ENCODE results near the gene CARD19.

The CARD19 gene

GRCh38 chr9:93059011-93059714 lies 36.9 kb upstream of the CARD19 start:
- ATAC-seq (replicated peaks) (peak; percentile 6 to 14), DNase-seq (no peak)
- Mint-ChIP-seq H3K9me3 (no peaks in the 10 kb centered on the region), H3K36me3 (peaks cover 0 to 4% of the 10 kb centered on the region in 2 donors), H3K27me3 (no peaks in the 10 kb centered on the region), H3K4me3 (peak overlapping the region; percentile 85 to 87), H3K27ac (peak overlapping the region; percentile 92), H3K4me1 (peaks cover 51 to 83% of the 10 kb centered on the region in 2 donors)

GRCh38 chr9:93059715-93060578 lies 36.1 kb upstream of the CARD19 start:
- H3K9me3 Mint-ChIP-seq: no peaks in the 10 kb centered on the region
- peaks cover 58 to 90% of the 10 kb centered on the region in 2 donors for H3K4me1 Mint-ChIP-seq
- ATAC-seq (replicated peaks): no peak
- H3K27me3 Mint-ChIP-seq: no peaks in the 10 kb centered on the region
- H3K27ac Mint-ChIP-seq: peak overlapping the region; percentile 92
- H3K4me3 Mint-ChIP-seq: peak overlapping the region; percentile 85 to 87
- peaks cover 2 to 10% of the 10 kb centered on the region in 2 donors for H3K36me3 Mint-ChIP-seq
- no peak for DNase-seq

DNA sequence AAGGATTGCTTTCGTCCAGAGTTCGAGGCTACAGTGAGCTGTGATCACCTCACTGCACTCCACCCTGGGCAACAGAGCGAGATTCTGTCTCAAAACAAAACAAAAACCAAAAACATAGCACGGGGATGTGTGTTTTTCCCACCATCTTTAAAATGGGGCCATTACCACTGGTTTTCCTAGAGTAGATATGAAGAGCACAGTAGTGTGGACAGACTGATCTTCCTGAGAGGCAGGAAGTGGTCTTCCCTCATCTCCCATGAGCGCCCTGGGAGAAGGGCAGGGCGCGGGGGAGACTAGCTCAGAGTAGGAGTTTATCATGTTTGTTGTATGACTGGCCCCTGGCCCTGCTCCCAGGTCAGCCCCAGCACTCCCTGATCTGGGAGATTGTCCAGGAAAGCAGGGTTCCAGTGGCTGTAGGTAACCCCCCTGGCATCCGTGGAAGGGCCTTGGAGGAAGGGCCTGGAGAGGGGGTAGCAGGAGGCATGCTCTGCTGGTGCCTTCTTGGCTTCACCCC lies 35.2 kb upstream of the CARD19 start:
- Mint-ChIP-seq H3K27me3 (no peaks in the 10 kb centered on the region), H3K36me3 (peaks cover 2 to 10% of the 10 kb centered on the region in 2 donors), H3K27ac (peak overlapping the region; percentile 90), H3K9me3 (no peaks in the 10 kb centered on the region), H3K4me1 (peaks cover 63 to 90% of the 10 kb centered on the region in 2 donors), H3K4me3 (peak overlapping the region; percentile 37 to 87)
- DNase-seq: no peak
- no peak for ATAC-seq (replicated peaks)

DNA sequence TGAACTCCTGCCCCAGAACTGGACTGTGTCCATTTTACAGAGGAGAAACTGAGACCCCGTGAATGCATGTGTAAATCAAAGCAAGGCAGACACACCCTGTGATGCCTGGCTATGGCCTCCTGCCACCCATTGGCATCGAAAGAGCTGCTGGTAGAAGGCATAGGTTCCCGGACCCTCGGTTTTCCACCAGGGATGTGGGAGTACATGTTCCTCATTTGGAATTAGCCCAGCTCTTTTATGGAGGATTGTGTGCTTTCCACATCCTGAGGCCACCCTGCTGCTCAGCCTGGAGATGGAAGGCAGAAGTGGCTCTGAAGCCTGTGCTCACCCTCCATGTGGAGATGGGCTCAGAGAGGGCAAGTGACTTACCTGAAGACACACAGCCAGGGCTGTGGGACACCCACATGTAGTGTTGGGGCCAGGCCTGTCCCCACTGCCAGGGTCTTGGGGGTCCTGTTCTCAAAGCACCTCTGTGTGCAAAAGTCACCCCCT lies 34.7 kb upstream of the CARD19 start:
- ATAC-seq (replicated peaks): no peak
- Mint-ChIP-seq H3K27ac (peak overlapping the region; percentile 90), H3K36me3 (peaks cover 2 to 10% of the 10 kb centered on the region in 2 donors), H3K9me3 (no peaks in the 10 kb centered on the region), H3K27me3 (no peaks in the 10 kb centered on the region), H3K4me3 (peak overlapping the region; percentile 37 to 65), H3K4me1 (peaks cover 63 to 90% of the 10 kb centered on the region in 2 donors)
- no peak for DNase-seq

- Mint-ChIP-seq H3K27me3 (no peaks in the 10 kb centered on the region), H3K36me3 (peaks cover 5 to 12% of the 10 kb centered on the region in 2 donors), H3K9me3 (no peaks in the 10 kb centered on the region), H3K4me1 (peaks cover 65 to 86% of the 10 kb centered on the region in 2 donors), H3K27ac (peak overlapping the region; percentile 91), H3K4me3 (peak overlapping the region; percentile 60 to 65)
- DNase-seq (peak; percentile 39), ATAC-seq (replicated peaks) (peak; percentile 18 to 35)
Measured at GRCh38 chr9:93061791-93062763, 33.9 kb upstream of the CARD19 start.

- Mint-ChIP-seq H3K27me3 (no peaks in the 10 kb centered on the region), H3K36me3 (peaks cover 5 to 19% of the 10 kb centered on the region in 2 donors), H3K4me1 (peaks cover 51 to 77% of the 10 kb centered on the region in 2 donors), H3K9me3 (no peaks in the 10 kb centered on the region), H3K27ac (peak overlapping the region; percentile 99), H3K4me3 (peak overlapping the region; percentile 81 to 83)
- DNase-seq (peak; percentile 79), ATAC-seq (replicated peaks) (peak; percentile 91 to 92)
Measured at GRCh38 chr9:93064392-93065134, 31.5 kb upstream of the CARD19 start.

GRCh38 chr9:93065135-93065720 lies 30.8 kb upstream of the CARD19 start:
- Mint-ChIP-seq H3K9me3 (no peaks in the 10 kb centered on the region), H3K4me1 (peaks cover 46 to 70% of the 10 kb centered on the region in 2 donors), H3K36me3 (peaks cover 5 to 19% of the 10 kb centered on the region in 2 donors), H3K4me3 (peak overlapping the region; percentile 81 to 83), H3K27me3 (no peaks in the 10 kb centered on the region), H3K27ac (peak overlapping the region; percentile 99)
- ATAC-seq (replicated peaks): no peak
- DNase-seq: no peak

- DNase-seq (no peak), ATAC-seq (replicated peaks) (no peak)
- H3K4me1 Mint-ChIP-seq: peaks cover 31 to 57% of the 10 kb centered on the region in 2 donors
- H3K4me3 Mint-ChIP-seq: no peak overlapping the region
- H3K36me3 Mint-ChIP-seq: peaks cover 11 to 28% of the 10 kb centered on the region in 2 donors
- peak overlapping the region; percentile 67 for H3K27ac Mint-ChIP-seq
- H3K9me3 Mint-ChIP-seq: no peaks in the 10 kb centered on the region
- H3K27me3 Mint-ChIP-seq: no peaks in the 10 kb centered on the region
Measured at GRCh38 chr9:93066978-93067603, 28.9 kb upstream of the CARD19 start.

GRCh38 chr9:93068956-93069355 lies 27.1 kb upstream of the CARD19 start:
- DNase-seq (no peak), ATAC-seq (replicated peaks) (no peak)
- Mint-ChIP-seq H3K27me3 (no peaks in the 10 kb centered on the region), H3K27ac (no peak overlapping the region), H3K9me3 (no peaks in the 10 kb centered on the region), H3K4me3 (no peak overlapping the region), H3K4me1 (peaks cover 26 to 38% of the 10 kb centered on the region in 2 donors), H3K36me3 (peaks cover 11 to 24% of the 10 kb centered on the region in 2 donors)

DNA sequence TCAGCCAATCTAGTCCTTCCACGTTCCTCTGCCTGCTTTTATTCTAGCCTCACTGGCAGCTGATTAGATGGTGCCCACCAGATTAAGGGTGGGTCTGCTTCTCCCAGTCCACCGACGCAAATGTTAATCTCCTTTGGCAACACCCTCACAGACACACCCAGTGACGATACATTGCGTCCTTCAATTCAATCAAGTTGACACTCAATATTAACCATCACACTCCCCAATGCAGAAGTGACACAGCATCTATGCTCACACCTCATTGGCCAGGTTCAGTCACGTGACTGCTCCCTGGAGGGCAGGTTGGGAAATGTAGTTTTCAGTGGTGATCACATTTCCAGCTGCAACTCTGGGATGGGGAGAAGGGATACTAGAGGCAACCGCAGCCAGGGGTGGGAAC lies 24.6 kb upstream of the CARD19 start:
- H3K27me3 Mint-ChIP-seq: no peaks in the 10 kb centered on the region
- ATAC-seq (replicated peaks) (no peak), DNase-seq (no peak)
- H3K4me3 Mint-ChIP-seq: no peak overlapping the region
- H3K9me3 Mint-ChIP-seq: no peaks in the 10 kb centered on the region
- H3K36me3 Mint-ChIP-seq: peaks cover 8 to 18% of the 10 kb centered on the region in 2 donors
- peaks cover 8 to 15% of the 10 kb centered on the region in 2 donors for H3K4me1 Mint-ChIP-seq
- H3K27ac Mint-ChIP-seq: no peak overlapping the region

GRCh38 chr9:93072383-93072795 lies 23.6 kb upstream of the CARD19 start:
- H3K4me1 Mint-ChIP-seq: peaks cover 8 to 24% of the 10 kb centered on the region in 2 donors

DNA sequence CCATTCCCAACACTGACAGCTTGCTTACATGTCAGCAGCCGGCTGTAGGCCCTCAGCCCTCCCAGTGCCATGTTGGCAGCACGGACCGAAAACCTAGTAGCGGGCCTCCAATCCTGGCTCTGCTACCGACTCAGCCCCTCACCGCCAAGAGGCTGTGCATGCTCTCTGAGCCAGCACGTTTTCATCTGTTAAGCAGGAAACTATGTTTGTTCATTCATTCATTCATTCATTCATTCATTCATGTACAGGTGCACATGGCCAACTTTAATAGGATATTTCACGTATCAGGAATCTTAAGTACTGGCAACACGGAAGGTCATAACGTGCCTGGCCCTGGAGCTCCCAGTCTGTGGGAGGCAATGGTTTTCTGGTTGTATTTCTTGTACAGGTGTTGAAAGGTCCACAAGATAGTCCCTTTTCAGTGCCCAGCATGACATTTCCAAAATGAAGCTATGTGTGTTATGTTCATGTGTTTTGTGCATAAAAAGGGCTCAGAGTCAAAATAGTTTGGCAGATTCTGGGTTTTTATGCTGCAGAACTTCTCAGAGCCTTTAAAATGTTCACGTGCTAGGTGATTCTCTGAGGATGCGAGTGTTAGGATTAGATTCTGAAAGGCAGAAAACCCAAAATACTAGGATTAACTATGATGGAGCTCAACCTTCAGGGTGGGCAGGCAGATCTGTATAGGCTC lies 19.8 kb upstream of the CARD19 start:
- DNase-seq (no peak), ATAC-seq (replicated peaks) (no peak)
- H3K27me3 Mint-ChIP-seq: no peaks in the 10 kb centered on the region
- H3K4me1 Mint-ChIP-seq: peaks cover 12 to 14% of the 10 kb centered on the region in 2 donors
- no peak overlapping the region for H3K4me3 Mint-ChIP-seq
- H3K36me3 Mint-ChIP-seq: peaks cover 16 to 29% of the 10 kb centered on the region in 2 donors
- no peak overlapping the region for H3K27ac Mint-ChIP-seq
- no peaks in the 10 kb centered on the region for H3K9me3 Mint-ChIP-seq

More at GRCh38 chr9:93072383-93072795, 23.6 kb upstream of the CARD19 start:
- Mint-ChIP-seq H3K36me3 (peaks cover 7 to 18% of the 10 kb centered on the region in 2 donors), H3K9me3 (no peaks in the 10 kb centered on the region), H3K27me3 (no peaks in the 10 kb centered on the region), H3K4me3 (no peak overlapping the region), H3K27ac (no peak overlapping the region)
- ATAC-seq (replicated peaks) (no peak), DNase-seq (no peak)
